ENCODE results near the gene STS.
A peak's percentile ranks its signal among the peaks of the same experiment; 100 is the strongest.

STS gene

DNA sequence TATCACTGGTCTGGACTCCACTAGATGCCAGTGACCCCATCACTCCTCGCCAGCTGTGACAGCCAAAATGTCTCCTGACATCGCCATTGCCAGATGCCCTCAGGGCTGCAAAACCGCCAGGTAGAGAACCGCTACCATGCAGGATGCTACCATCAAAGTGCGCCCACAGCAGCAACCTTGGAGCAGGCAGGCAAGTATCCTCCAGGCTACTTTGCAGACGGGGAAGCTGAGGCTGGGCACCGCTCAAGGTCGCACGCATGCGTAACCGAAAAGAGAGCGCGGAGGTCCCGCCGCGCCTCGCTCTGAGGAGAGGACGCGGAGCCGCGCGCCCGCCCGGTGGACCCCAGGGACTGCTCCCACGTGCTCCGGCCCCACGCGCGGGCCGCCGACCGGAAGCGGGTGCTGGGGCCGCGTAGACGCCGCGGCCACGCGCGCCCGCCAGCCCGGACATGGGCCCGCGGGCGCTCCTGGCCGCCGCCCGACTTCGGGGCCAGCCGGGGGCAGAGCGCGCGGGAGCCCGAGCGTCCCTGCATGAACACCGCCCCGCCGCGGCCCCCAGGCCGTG, at the start of gene STS:
TSS of gene STS (plus strand) at position 300 of the 565 bp plus-strand sequence. CDS start 105,488 bp downstream, outside the sequence.
- DNase-seq = peak; percentile 51

- DNase-seq = no peak
Measured at GRCh38 chrX:7100022-7100421, 47.5 kb upstream of the STS start.

DNA sequence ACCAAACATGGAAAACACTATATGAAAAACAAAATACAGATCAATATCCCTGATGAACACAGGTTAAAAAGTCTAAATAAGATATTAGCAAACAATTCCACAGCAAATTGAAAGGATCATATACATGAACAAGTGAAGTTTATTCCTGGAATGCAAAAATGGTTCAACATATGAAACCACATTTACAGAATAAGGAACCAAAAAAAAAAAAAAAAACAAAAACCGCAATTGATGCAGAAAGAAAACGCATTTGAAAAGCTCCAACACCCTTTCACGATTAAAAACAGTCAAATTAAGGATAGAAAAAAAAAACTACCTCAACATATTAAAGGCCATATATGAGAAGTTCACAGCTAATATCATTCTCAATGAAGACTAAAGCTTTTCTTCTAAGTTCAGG, 45.4 kb upstream of the STS start:
- no peak for DNase-seq

- DNase-seq = no peak
Measured at GRCh38 chrX:7106649-7107048, 40.9 kb upstream of the STS start.

- DNase-seq = no peak
Measured at GRCh38 chrX:7108030-7108429, 39.5 kb upstream of the STS start.

GRCh38 chrX:7109049-7109531, 38.4 kb upstream of the STS start:
- no peak for DNase-seq

- DNase-seq = no peak
Measured at GRCh38 chrX:7109838-7110793, 37.4 kb upstream of the STS start.

DNA sequence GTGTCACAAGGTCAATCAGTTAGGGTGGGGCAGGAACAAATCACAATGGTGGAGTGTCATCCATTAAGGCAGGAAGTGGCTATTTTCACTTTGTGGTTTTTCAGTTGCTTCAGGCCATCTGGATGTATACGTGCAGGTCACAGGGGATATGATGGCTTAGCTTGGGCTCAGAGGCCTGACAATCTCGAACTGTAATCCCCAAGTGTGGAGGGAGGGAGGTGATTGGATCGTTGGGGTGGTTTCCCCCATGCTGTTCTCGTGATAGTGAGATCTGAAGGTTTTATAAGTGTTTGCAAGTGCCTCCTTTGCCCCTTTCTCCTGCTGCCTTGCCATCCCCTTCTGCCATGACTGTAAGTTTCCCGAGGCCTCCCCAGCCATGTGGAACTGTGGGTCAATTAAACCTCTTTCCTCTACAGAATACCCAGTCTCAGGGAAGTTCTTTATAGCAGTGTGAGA, 36.7 kb upstream of the STS start:
- no peak for DNase-seq

- DNase-seq = no peak
Measured at GRCh38 chrX:7111518-7111917, 36.0 kb upstream of the STS start.

DNA sequence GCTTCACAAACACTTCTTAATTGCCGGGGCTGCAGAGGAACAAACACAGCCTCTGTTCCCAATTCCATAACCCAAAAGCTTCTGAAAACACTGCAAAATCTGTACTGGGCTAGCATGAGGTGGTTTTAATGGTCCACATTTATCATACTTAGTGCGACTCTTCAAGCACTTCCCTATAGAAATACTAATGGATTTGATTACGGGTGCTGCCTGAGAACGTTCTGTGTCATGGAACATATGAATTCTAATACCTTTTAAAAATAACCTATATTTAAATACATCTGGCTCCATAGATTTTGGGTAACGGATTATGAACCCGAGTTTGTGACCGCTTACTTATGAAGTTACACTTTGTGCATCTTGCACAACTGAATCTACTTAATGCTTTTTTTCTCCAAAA, 35.4 kb upstream of the STS start:
- DNase-seq = no peak

GRCh38 chrX:7115557-7115956, 32.0 kb upstream of the STS start:
- DNase-seq = no peak

- DNase-seq = no peak
Measured at GRCh38 chrX:7116081-7116480, 31.4 kb upstream of the STS start.

DNA sequence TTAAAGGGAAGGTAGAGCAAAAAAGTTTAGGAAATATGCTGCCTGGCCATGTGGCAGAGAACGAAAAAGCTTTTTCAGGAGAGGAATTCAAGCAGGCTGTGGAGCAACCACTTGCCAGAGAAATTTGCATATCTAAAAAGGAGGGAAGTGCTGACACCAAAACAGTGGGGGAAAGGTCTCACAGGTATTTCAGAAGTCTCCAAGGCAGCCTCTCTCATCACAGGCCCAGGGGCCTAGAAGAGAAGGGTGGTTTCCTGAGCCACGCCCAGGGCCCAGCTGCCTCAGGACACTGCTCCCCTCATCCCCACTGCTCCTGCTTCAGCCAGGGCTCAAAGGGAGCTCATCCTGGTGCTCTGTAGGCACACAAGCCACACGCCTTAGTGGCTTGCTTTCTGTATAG, 29.9 kb upstream of the STS start:
- DNase-seq = no peak

DNA sequence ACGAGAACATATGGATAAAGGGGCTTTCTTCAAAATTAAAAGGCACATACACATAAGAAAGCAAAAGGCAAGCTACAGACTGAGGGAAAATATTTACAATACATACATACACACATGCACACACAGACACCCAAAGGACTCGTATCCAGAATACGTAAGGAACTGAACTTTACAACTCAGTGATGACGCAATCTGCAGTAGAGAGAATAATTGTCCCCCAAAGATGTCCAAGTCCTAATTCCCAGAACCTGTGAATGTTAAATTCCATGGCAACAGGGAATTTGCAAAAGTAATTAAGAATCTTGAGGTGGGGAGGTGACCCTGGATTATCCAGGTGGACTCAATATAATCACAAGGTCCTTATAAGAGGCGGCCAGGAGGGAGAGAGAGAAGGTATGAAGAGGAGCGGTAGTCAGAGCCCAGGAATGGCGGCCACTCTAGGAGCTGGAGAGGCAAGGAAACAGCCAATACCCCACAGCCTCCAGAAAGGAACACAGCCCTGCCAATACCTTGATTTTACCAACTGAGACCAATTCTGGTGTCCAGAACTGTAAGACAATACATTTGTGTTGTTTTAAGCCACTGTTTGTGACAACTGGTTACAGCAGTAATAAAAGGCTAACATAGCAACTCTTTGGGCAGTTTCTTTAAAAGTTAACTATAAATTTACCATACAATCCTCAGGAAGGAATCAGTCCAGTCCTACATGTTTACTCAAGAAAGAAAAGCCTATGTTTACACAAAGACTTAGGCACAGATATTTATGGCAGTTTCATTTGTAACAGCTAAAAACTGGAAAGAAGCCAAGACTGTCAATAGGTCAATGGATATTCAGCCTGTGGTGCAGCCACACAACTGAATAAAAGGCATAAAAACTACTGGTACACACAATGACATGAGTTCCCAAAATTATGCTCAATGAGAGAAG, 27.3 kb upstream of the STS start:
- DNase-seq = no peak

DNA sequence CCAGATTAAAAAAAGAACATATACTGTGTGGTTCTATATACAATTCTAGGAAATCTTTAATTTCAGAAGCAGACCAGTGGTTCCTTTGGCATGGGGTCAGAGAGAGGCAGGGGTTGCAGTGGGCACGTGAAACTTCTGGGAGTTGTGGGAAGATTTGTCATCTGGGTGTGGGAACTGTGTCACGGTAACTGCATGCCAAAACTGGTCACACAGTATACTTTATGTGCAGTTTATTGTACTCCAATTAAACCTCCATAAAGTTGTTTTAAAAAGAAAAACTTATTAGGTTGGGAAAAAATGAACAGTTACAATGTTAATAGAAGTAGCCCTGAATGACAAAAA, 26.7 kb upstream of the STS start:
- DNase-seq = no peak

DNA sequence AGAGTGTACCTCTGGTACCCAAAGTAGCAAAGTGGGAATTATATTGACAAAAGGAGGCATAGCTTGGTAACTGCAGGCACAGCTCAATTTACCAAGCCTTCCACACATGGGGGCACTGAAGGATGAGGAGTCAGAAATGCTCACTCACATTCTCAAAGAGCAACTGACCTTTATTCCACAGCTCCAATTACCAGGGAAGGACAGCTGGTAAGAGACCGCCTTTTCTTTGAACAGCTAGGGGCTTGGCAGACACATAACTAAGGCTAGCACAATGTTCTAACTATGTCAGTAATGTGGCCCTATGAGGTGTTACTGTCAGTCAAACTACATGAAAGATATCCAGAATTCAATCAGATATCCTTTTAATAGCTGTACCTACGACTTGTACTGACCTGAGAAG, 20.5 kb upstream of the STS start:
- DNase-seq = no peak

GRCh38 chrX:7131621-7132020, 15.9 kb upstream of the STS start:
- no peak for DNase-seq

DNA sequence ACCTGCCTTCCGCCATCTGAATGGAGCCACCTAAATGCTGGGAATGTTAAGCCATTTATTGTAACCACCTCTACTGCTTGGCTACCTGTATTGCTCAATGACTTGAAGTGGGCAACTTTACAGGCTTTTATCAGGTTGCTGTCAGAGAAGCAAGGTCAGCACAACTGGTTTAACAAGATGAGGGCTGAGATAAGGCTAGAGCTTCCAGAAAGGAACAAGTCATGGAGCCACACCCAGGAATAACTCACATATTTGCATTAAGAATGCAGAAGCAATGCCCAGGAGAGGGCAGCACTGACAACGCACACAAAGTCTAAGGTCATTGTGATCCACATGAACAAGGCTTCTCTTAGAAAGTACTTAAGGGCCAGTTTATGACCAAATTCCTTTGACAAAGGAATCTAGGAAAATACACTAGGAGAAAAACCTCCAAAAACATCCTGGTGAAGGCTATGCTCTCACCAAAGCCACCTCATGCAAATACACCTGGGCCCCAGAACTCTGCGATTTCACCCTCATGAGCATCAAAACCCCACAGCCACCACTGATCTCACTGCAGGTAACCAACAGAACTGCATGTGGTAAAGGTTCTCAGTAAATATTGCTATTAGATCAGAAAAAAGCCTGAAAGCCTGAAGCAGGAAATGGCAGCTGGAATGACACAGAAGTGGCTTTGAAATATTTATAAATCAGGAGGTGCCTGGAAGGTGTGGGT, 15.0 kb upstream of the STS start:
- peak; percentile 32 for DNase-seq

GRCh38 chrX:7133050-7133440, 14.5 kb upstream of the STS start:
- no peak for DNase-seq

DNA sequence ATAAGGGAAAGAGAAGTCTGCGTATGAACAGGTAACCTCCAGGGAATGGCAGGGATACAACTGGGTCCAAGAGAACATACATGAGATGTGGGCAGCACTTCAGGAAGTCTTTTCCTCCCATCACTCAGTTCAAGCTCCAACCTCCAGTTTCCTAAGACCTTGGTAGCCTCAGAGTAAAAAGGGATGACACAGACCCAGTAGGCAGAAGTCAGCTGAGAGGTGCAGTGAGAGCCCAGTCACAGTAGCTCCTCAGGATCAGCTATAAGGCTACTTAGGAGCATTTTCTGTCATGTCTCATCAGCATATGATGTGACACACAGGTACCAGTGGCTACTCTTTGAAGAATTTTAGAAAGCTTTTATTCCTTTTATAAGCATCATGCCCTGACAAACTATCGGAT, 12.5 kb upstream of the STS start:
- no peak for DNase-seq

DNA sequence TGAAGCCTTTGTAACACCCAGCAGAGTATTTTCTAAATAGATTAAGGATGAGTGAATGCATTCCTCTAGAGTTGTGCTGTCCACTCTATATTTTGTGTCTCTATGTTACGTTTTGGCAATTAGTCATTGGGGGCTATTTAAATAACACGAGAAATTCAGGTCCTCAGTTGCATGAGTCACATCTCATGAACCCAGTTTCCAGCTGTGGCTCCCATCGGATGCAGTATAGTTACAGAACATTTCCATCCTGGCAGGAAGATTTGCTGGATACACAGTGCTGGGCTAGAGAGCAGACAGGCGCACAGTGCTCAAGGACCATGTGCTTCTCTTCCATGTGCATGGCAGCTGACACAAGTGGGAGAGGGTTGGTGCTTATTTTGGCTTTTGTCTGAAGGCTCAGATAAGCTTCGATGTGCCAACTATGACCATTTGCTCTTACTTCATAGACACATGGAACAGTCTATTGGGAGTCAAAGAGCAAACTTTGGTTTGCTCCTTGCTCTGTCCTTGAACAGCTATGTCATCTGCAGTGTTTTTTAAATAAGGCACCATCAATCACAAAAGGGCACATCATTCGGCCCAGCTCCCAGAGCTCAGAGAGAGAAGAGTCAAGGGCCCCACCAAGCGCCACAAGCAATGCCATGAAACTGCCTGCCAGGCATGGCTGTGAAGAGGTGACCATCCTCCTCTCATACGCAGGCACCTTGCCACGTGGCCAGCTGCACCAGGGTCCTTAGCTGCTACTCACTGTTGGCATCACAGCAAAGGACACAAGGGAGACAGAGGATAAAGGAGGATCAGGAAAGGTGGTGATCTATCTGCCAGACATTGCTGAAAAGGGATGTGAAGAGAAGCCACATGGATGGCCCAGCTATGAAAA, 8.1 kb upstream of the STS start:
- DNase-seq = no peak

DNA sequence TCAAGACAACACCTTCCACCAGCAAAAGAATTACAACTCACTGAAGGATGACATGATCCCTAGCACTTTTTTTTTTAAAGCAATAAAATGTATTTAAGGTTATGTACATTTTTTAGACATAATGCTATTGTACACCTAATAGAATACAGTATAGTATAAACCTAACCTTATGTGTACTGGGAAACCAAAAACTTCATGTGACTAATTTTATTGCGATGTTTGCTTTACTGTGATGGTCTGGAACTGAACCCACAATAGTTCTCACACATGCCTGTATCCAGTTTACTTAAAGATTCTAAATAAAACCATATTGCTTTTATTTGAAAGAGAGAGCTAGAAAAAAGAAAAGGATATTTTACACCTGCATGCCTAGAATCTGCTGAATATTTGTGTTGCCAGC, 4.4 kb upstream of the STS start:
- no peak for DNase-seq
